Upper lobe of left lung (tissue), 6 donors: ENCODE results near the gene NFATC3. TPM values are rescaled to one million over a fixed set of nuclear protein-coding genes. Genes with fewer than 3 reads are reported as not detected.

ENCODE experiments used
- ATAC-seq, 2 donors: fragments of 200-7000 bp; cut with Tn5 transposase; one replicate each; pipeline ENCODE4 v1.9.1; 2022; ENCODE audit warnings: mild to moderate bottlenecking in 2 of 2, moderate library complexity in 2 of 2; ENCODE audit not compliant: low FRiP score in 2 of 2
- DNase-seq, 2 donors: peaks; one replicate each; pipeline ENCODE4 v3.0.0-alpha.2; 2019 to 2020
- H3K27ac ChIP-seq, 4 donors: fragments of 200-600 bp; sonication (generic); one replicate each; pipeline ENCODE4 v1.5.1; 2016 to 2019
- H3K27me3 ChIP-seq, 4 donors: fragments of 200-600 bp; sonication (generic); one replicate each; pipeline ENCODE4 v1.5.1; 2017 to 2019
- H3K36me3 ChIP-seq, 4 donors: fragments of 200-600 bp; sonication (generic); one replicate each; pipeline ENCODE4 v1.5.1; 2016 to 2019
- H3K4me1 ChIP-seq, 4 donors: fragments of 200-600 bp; sonication (generic); one replicate each; pipeline ENCODE4 v1.5.1; 2018 to 2019
- H3K4me3 ChIP-seq, 4 donors: fragments of 200-600 bp; sonication (generic); one replicate each; pipeline ENCODE4 v1.5.1; 2017 to 2019; ENCODE audit warnings: mild to moderate bottlenecking in 2 of 4, moderate library complexity in 1 of 4
- H3K9me3 ChIP-seq, 4 donors: fragments of 200-600 bp; sonication (generic); one replicate each; pipeline ENCODE4 v1.5.1; 2018 to 2019
- EP300 ChIP-seq, 4 donors: sonication (generic); formaldehyde crosslinking; IDR thresholded peaks; one replicate each; pipeline ENCODE4 v1.5.1; 2017; ENCODE audit warnings: antibody characterized with exemption in 4 of 4, control low read depth in 2 of 4
- POLR2A ChIP-seq, 4 donors: fragments of 450-650 bp; IDR thresholded peaks; one replicate each; pipeline ENCODE4 v1.5.1; 2016 to 2017; ENCODE audit warnings: antibody characterized with exemption in 4 of 4, mild to moderate bottlenecking in 2 of 4
- POLR2AphosphoS5 ChIP-seq, 2 donors: sonication (generic); formaldehyde crosslinking; IDR thresholded peaks; one replicate each; pipeline ENCODE4 v1.5.1; 2017; ENCODE audit warnings: antibody characterized with exemption in 2 of 2
- WGBS, 2 donors: methylation state at CpG; one replicate each; pipeline ENCODE4 v1.1.5; 2017 to 2018; 5-methylcytosine and 5-hydroxymethylcytosine counted together
- total RNA-seq, 6 donors: library from RNA; depleted of rRNA in 4 of 6; stranded (reverse); fragments of >200 nt in 4 of 6; gene quantifications; one replicate each; pipeline versions ENCODE4 v1.1.0 to v1.2.1, GENCODE V29; 2016 to 2021
- TF ChIP-seq, protein P1 (sequence below), 6 experiments: fragments of 450-650 bp in 4 of 6; fragments of 200-600 bp in 2 of 6; sonication (generic) in 2 of 6; IDR thresholded peaks; one replicate each; pipeline ENCODE4 v1.5.1; 2016 to 2019; ENCODE audit warnings: antibody characterized with exemption in 6 of 6
- donor health status: DM: no; HTN: no; CAD: no; lungs with moderate emphysema.
- donor health status: DM: no; HTN: yes; CAD: no; lungs with severe emphysema.

The NFATC3 gene
- total RNA-seq, 6 donors from 2014 or later, result 49.1 to 95.3 (median 68.0) TPM

DNA sequence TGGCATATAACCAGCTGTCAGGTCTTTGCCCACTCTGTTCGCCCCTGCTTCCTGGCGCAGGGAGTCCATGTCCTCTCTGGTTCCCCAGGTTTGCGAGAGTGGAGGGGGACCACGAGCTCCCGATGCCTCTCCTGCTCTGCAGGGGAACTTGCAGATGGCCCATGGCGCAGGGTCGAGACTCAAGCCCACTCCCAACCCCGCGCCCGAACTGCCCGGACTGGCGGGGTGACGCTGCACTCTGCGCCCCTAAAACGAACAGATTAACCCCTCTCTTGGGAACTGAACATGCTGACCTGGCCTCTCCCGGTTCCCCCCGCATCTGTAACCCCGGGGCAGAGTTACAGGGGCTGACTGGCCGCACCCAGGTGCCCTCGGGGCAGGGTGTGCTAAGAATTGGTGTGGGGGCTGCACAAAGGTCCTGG lies 159.3 kb downstream of the NFATC3 start:
- peaks cover 0 to 7% (median 1%) of the 10 kb centered on the region in 4 donors for H3K36me3 ChIP-seq
- TF ChIP-seq POLR2A (IDR thresholded peaks at IDR 0.05), result no peak
- no peak for TF ChIP-seq POLR2AphosphoS5 (IDR thresholded peaks at IDR 0.05)
- no peak for TF ChIP-seq EP300 (IDR thresholded peaks at IDR 0.05)
- TF ChIP-seq, protein P1, sequence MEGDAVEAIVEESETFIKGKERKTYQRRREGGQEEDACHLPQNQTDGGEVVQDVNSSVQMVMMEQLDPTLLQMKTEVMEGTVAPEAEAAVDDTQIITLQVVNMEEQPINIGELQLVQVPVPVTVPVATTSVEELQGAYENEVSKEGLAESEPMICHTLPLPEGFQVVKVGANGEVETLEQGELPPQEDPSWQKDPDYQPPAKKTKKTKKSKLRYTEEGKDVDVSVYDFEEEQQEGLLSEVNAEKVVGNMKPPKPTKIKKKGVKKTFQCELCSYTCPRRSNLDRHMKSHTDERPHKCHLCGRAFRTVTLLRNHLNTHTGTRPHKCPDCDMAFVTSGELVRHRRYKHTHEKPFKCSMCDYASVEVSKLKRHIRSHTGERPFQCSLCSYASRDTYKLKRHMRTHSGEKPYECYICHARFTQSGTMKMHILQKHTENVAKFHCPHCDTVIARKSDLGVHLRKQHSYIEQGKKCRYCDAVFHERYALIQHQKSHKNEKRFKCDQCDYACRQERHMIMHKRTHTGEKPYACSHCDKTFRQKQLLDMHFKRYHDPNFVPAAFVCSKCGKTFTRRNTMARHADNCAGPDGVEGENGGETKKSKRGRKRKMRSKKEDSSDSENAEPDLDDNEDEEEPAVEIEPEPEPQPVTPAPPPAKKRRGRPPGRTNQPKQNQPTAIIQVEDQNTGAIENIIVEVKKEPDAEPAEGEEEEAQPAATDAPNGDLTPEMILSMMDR (IDR thresholded peaks at IDR 0.05), result no peak
- H3K27me3 ChIP-seq, result no peaks in the 10 kb centered on the region
- H3K4me1 ChIP-seq, result peaks cover 23 to 45% (median 28%) of the 10 kb centered on the region in 4 donors
- H3K4me3 ChIP-seq, result peak overlapping the region; percentile 31 to 92 (median 89)
- no peak for ATAC-seq
- WGBS, 2 donors, result 3 to 10% methylated on average over 17 to 19 of the region's 20 CpGs
- peak overlapping the region; percentile 55 to 88 (median 71) for H3K27ac ChIP-seq
- no peaks in the 10 kb centered on the region for H3K9me3 ChIP-seq
- DNase-seq, result no peak

GRCh38 chr16:68244903-68245853 lies 160.0 kb downstream of the NFATC3 start, which contains the start of gene PLA2G15:
TSS of gene PLA2G15 (plus strand) at chr16:68245373. CDS start at chr16:68245427, 54 bp downstream.
- peaks cover 0 to 14% (median 6%) of the 10 kb centered on the region in 4 donors for H3K36me3 ChIP-seq
- WGBS, 2 donors, result 2 to 7% methylated on average over 9 to 41 of the region's 75 CpGs
- TF ChIP-seq EP300 (IDR thresholded peaks at IDR 0.05), result peak in 1 of 4 donors; percentile 12
- peak in 3 of 4 donors; percentile 41 to 84 (median 53) for TF ChIP-seq POLR2A (IDR thresholded peaks at IDR 0.05)
- TF ChIP-seq, protein P1 (IDR thresholded peaks at IDR 0.05), result peak in 1 of 6 experiments; percentile 19
- TF ChIP-seq POLR2AphosphoS5 (IDR thresholded peaks at IDR 0.05), result peak; percentile 15 to 74
- H3K27ac ChIP-seq, result peak within 1 kb of the TSS; percentile 55 to 88 (median 71)
- peak within 1 kb of the TSS; percentile 31 to 92 (median 89) for H3K4me3 ChIP-seq
- peaks cover 16 to 38% (median 24%) of the 10 kb centered on the region in 4 donors for H3K4me1 ChIP-seq
- DNase-seq (peak; percentile 94 to 98), ATAC-seq (peak; percentile 98)
- H3K27me3 ChIP-seq, result no peaks in the 10 kb centered on the region
- no peaks in the 10 kb centered on the region for H3K9me3 ChIP-seq

DNA sequence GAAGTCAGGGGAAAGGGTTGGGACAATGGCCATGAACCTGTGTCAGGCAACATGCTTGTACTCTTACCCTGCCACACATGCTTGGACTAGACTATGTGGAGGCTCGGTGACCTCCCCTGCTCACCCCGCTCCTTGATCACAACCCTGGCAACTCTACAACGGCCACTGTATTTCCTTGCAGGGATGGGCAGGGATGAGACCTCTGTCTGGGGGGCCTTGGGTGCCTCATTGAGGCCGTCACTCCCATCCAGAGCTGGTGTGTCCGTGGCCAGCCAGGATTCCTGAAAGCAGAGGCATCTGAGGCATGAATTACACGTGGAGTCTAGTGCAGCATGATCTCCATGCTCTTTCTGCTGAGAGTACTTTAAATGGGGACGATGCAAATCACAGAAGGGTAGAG lies 161.0 kb downstream of the NFATC3 start:
- no peak for ATAC-seq
- peak overlapping the region in 3 of 4 donors; percentile 55 to 88 (median 81) for H3K27ac ChIP-seq

DNA sequence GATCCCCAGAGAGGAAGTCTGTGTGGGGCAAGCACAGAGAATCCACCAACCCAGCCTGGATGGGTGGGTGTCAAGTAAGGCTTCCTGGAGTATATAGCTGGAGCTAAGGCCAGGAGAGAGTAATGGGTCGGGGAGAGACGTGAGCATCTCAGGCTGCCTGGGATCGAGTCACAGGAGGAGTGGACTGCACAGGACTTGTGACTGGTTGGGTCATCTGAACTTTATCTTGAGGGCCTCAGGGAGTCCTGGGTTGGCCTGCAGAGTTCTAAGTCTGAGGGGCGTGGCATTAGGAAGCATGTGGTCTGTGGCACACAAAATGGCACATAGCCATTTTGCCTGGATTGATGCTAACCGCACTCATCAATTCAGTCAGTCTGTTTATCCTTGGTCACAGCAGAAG lies 161.5 kb downstream of the NFATC3 start:
- peak; percentile 1 to 3 for ATAC-seq
- no peak for DNase-seq
- Histone ChIP-seq H3K27me3 (no peaks in the 10 kb centered on the region), H3K4me3 (peak overlapping the region in 3 of 4 donors; percentile 87 to 92 (median 91)), H3K36me3 (peaks cover 0 to 26% (median 9%) of the 10 kb centered on the region in 4 donors), H3K27ac (peak overlapping the region in 2 of 4 donors; percentile 55 to 88), H3K4me1 (peaks cover 15 to 37% (median 24%) of the 10 kb centered on the region in 4 donors), H3K9me3 (no peaks in the 10 kb centered on the region)
- 84 to 92% methylated on average over 4 to 5 of the region's 5 CpGs for WGBS, 2 donors
- TF ChIP-seq, protein P1 (IDR thresholded peaks at IDR 0.05), result no peak
- TF ChIP-seq EP300 (IDR thresholded peaks at IDR 0.05), result no peak
- TF ChIP-seq POLR2AphosphoS5 (IDR thresholded peaks at IDR 0.05), result no peak
- TF ChIP-seq POLR2A (IDR thresholded peaks at IDR 0.05), result peak in 1 of 4 donors; percentile 52

More for the DNA sequence above, 161.0 kb downstream of the NFATC3 start:
- peaks cover 0 to 23% (median 9%) of the 10 kb centered on the region in 4 donors for H3K36me3 ChIP-seq
- no peaks in the 10 kb centered on the region for H3K9me3 ChIP-seq
- peak overlapping the region in 3 of 4 donors; percentile 87 to 92 (median 91) for H3K4me3 ChIP-seq
- peaks cover 15 to 37% (median 24%) of the 10 kb centered on the region in 4 donors for H3K4me1 ChIP-seq
- no peaks in the 10 kb centered on the region for H3K27me3 ChIP-seq
- TF ChIP-seq, protein P1 (IDR thresholded peaks at IDR 0.05), result no peak
- TF ChIP-seq POLR2AphosphoS5 (IDR thresholded peaks at IDR 0.05) (no peak), POLR2A (IDR thresholded peaks at IDR 0.05) (no peak), EP300 (IDR thresholded peaks at IDR 0.05) (no peak)
- no peak for DNase-seq
- WGBS, 2 donors, result 80 to 86% methylated on average over 4 to 7 of the region's 7 CpGs
